ENCODE measurements around the gene HIPK2. TPM values are rescaled to one million over a fixed set of nuclear protein-coding genes. Genes with fewer than 3 reads are reported as not detected.

The HIPK2 gene
- total and polyA plus RNA-seq, 2 donors (not counting 3 experiments of a cell fraction or from before 2014, with no cell fraction given) = 9.0 to 43.8 TPM

GRCh38 chr7:139718859-139719258 lies 58.9 kb downstream of the HIPK2 start:
- intact Hi-C loops (cut with micrococcal nuclease) (no loop called here), dilution Hi-C loops (cut with MboI; ENCODE audit: extremely low pct_ligation_motif_present, low sequenced_read_pairs) (no loop called here)
- peaks cover 12 to 21% of the 10 kb centered on the region in 2 experiments for H3K36me3 ChIP-seq (ENCODE audit: control insufficient read depth in 2 of 2, extremely low read depth in 1 of 2, insufficient read depth in 2 of 2, low read length in 2 of 2)
- no peak overlapping the region for H3K9ac ChIP-seq (replicated peaks; ENCODE audit: extremely low read depth, insufficient read depth, low read length)
- no peaks in the 10 kb centered on the region for H3K27me3 ChIP-seq (ENCODE audit: control insufficient read depth in 2 of 2, insufficient read depth in 2 of 2, low read length in 2 of 2)
- H3K79me2 ChIP-seq (ENCODE audit: control insufficient read depth, insufficient read depth, low read length) = peaks cover 65% of the 10 kb centered on the region
- no TSS peak for BruUV-seq (replicated peaks)
- no peak overlapping the region for H3K4me2 ChIP-seq (ENCODE audit: insufficient read depth, low read length)
- no peaks in the 10 kb centered on the region for H3K9me1 ChIP-seq (replicated peaks; ENCODE audit: control insufficient read depth, extremely low read depth, insufficient read depth, low read length)
- H2AFZ ChIP-seq (ENCODE audit: low read depth, low read length) = no peak overlapping the region
- FAIRE-seq = no peak
- no peaks in the 10 kb centered on the region for H4K20me1 ChIP-seq (replicated peaks; ENCODE audit: control insufficient read depth, extremely low read depth, insufficient read depth, low read length)
- H3K9me3 ChIP-seq (replicated peaks; ENCODE audit: control insufficient read depth, insufficient read depth, low read length) = no peaks in the 10 kb centered on the region
- H3K27ac ChIP-seq (ENCODE audit: insufficient read depth, low read depth, low read length) = no peak overlapping the region
- POLR2A ChIA-PET = no interaction called here
- no peak for TF ChIP-seq JUN (IDR thresholded peaks at IDR 0.05; ENCODE audit: borderline replicate concordance, insufficient read depth, insufficient read length, low read depth)
- TF ChIP-seq EZH2 (IDR thresholded peaks at IDR 0.05; ENCODE audit: borderline replicate concordance, low read depth, low read length, severe bottlenecking) = no peak
- no peak for TF ChIP-seq MYC (IDR thresholded peaks at IDR 0.05; ENCODE audit: low read depth, low read length)
- CTCF ChIA-PET = interaction anchor here (1.0 to 1.3 kb wide), 4 partner anchors 64 to 283 kb away, joined by 3 to 4 read pairs (median 3); no protein-coding TSS in a partner anchor
- H3K4me3 ChIP-seq (replicated peaks in 1 of 3; ENCODE audit: insufficient read depth in 1 of 3, low read depth in 1 of 3, low read length in 3 of 3) = no peak overlapping the region
- no peak for DNase-seq (ENCODE audit: low read depth, low spot score)
- peaks cover 31% of the 10 kb centered on the region for H3K4me1 ChIP-seq (ENCODE audit: control insufficient read depth, extremely low read depth, insufficient read depth, low read length)

- H3K79me2 ChIP-seq (ENCODE audit: control insufficient read depth, insufficient read depth, low read length) = peaks cover 65% of the 10 kb centered on the region
- H3K9ac ChIP-seq (replicated peaks; ENCODE audit: extremely low read depth, insufficient read depth, low read length) = no peak overlapping the region
- no peak overlapping the region for H2AFZ ChIP-seq (ENCODE audit: low read depth, low read length)
- no peaks in the 10 kb centered on the region for H4K20me1 ChIP-seq (replicated peaks; ENCODE audit: control insufficient read depth, extremely low read depth, insufficient read depth, low read length)
- TF ChIP-seq MYC (IDR thresholded peaks at IDR 0.05; ENCODE audit: low read depth, low read length) (no peak), GATA2 (IDR thresholded peaks at IDR 0.05; ENCODE audit: insufficient read depth, insufficient read length, low read depth, low read length) (no peak), MAX (IDR thresholded peaks at IDR 0.05; ENCODE audit: insufficient read depth, insufficient read length) (no peak), FOS (IDR thresholded peaks at IDR 0.05; ENCODE audit: borderline replicate concordance, insufficient read depth, low read length) (no peak), POLR2AphosphoS5 (IDR thresholded peaks at IDR 0.05; ENCODE audit: insufficient read depth, low read depth, low read length) (no peak), CTCF (IDR thresholded peaks at IDR 0.05; ENCODE audit: extremely low read depth in 1 of 2, insufficient read depth in 1 of 2, low read depth in 1 of 2, low read length in 2 of 2) (no peak), JUN (IDR thresholded peaks at IDR 0.05; ENCODE audit: borderline replicate concordance, insufficient read depth, insufficient read length, low read depth) (no peak), POLR2A (IDR thresholded peaks at IDR 0.05; ENCODE audit: low read depth, low read length) (no peak), EZH2 (IDR thresholded peaks at IDR 0.05; ENCODE audit: borderline replicate concordance, low read depth, low read length, severe bottlenecking) (no peak)
- intact Hi-C loops (cut with micrococcal nuclease) (no loop called here), dilution Hi-C loops (cut with MboI; ENCODE audit: extremely low pct_ligation_motif_present, low sequenced_read_pairs) (no loop called here)
- H3K27ac ChIP-seq (ENCODE audit: insufficient read depth, low read depth, low read length) = no peak overlapping the region
- no peaks in the 10 kb centered on the region for H3K9me3 ChIP-seq (replicated peaks; ENCODE audit: control insufficient read depth, insufficient read depth, low read length)
- FAIRE-seq (no peak), DNase-seq (ENCODE audit: low read depth, low spot score) (no peak)
- H3K36me3 ChIP-seq (ENCODE audit: control insufficient read depth in 2 of 2, extremely low read depth in 1 of 2, insufficient read depth in 2 of 2, low read length in 2 of 2) = peaks cover 16 to 21% of the 10 kb centered on the region in 2 experiments
- no peak overlapping the region for H3K4me3 ChIP-seq (replicated peaks in 1 of 3; ENCODE audit: insufficient read depth in 1 of 3, low read depth in 1 of 3, low read length in 3 of 3)
- H3K4me1 ChIP-seq (ENCODE audit: control insufficient read depth, extremely low read depth, insufficient read depth, low read length) = peaks cover 32% of the 10 kb centered on the region
- no peak overlapping the region for H3K4me2 ChIP-seq (ENCODE audit: insufficient read depth, low read length)
- BruUV-seq (replicated peaks) = no TSS peak
- no peaks in the 10 kb centered on the region for H3K27me3 ChIP-seq (ENCODE audit: control insufficient read depth in 2 of 2, insufficient read depth in 2 of 2, low read length in 2 of 2)
- ChIA-PET POLR2A (no interaction called here), CTCF (interaction anchor here (1.1 to 1.3 kb wide), 2 partner anchors 71 to 72 kb away, joined by 3 to 4 read pairs; no protein-coding TSS in a partner anchor)
- H3K9me1 ChIP-seq (replicated peaks; ENCODE audit: control insufficient read depth, extremely low read depth, insufficient read depth, low read length) = no peaks in the 10 kb centered on the region
These were observed 59.7 kb downstream of the HIPK2 start for GRCh38 chr7:139718141-139718540.

Measured in endothelial cell of umbilical vein (primary cell).